RWPE1 (cell line): ENCODE results near the gene SLC34A3.

ENCODE experiments used
- CTCF ChIA-PET: fragments of 350-600 bp; sonication (Branson Sonifier 250); formaldehyde crosslinking; extraction: SDS; loops from one replicate; lab custom pipeline; 2021; lab: Yijun Ruan, JAX
- POLR2A ChIA-PET: fragments of 400-600 bp; formaldehyde crosslinking; extraction: SDS; loops from one replicate; lab custom pipeline; 2020; ENCODE audit warnings: antibody characterized with exemption; ENCODE audit not compliant: low non-redundant PET; lab: Yijun Ruan, JAX
- DNase-seq: peaks from one replicate; pipeline ENCODE4 v3.0.0; 2012; ENCODE audit warnings: low spot score
- H3K27ac ChIP-seq: fragments of 450-650 bp; 2 replicates; pipeline ENCODE4 v1.5.1; 2017
- CTCF ChIP-seq: fragments of 450-650 bp; conservative IDR thresholded peaks from 2 replicates; pipeline ENCODE4 v1.5.1; 2017; ENCODE audit warnings: low read depth, mild to moderate bottlenecking

The SLC34A3 gene

GRCh38 chr9:137247135-137247915, 16.6 kb downstream of the SLC34A3 start:
- no peak for DNase-seq
- POLR2A ChIA-PET, result no interaction called here
- CTCF ChIA-PET, result interaction anchor here (0.5 to 1.0 kb wide), 2 partner anchors 30 to 162 kb away, joined by 3 to 5 read pairs; partner anchors contain the start of gene TOR4A
- TF ChIP-seq CTCF, result no peak
- peak overlapping the region; percentile 11; the same call in 1 of the 2 replicates for H3K27ac ChIP-seq

- TF ChIP-seq CTCF, result no peak
- no peak overlapping the region for H3K27ac ChIP-seq
- CTCF ChIA-PET, result interaction anchor here (1.0 kb wide), 1 partner anchor 29 kb away, joined by 3 read pairs; the partner anchor contains the start of gene TOR4A
- POLR2A ChIA-PET, result no interaction called here
- DNase-seq, result no peak
Measured at GRCh38 chr9:137247916-137248175, 17.1 kb downstream of the SLC34A3 start.

GRCh38 chr9:137250329-137251193, 19.9 kb downstream of the SLC34A3 start:
- ChIA-PET POLR2A (no interaction called here), CTCF (interaction anchor here (1.6 kb wide), 1 partner anchor 14 kb away, joined by 5 read pairs; no protein-coding TSS in a partner anchor)
- peak overlapping the region; percentile 12 for H3K27ac ChIP-seq
- TF ChIP-seq CTCF, result no peak
- no peak for DNase-seq

GRCh38 chr9:137251194-137251461, 20.4 kb downstream of the SLC34A3 start, which contains the start of gene STPG3:
TSS of gene STPG3 (plus strand) at chr9:137251286. CDS start at chr9:137251287, 1 bp downstream.
- no peak for DNase-seq
- H3K27ac ChIP-seq, result peak within 1 kb of the TSS; percentile 12
- ChIA-PET POLR2A (no interaction called here), CTCF (no interaction called here)
- TF ChIP-seq CTCF, result no peak

GRCh38 chr9:137251490-137252268, 21.0 kb downstream of the SLC34A3 start:
- no peak for TF ChIP-seq CTCF
- DNase-seq, result no peak
- ChIA-PET POLR2A (interaction anchor here (0.6 to 1.0 kb wide), 2 partner anchors 7 to 22 kb away, joined by 3 to 7 read pairs; no protein-coding TSS in a partner anchor), CTCF (interaction anchor here (0.5 to 0.6 kb wide), 2 partner anchors 43 to 45 kb away, joined by 4 to 11 read pairs; no protein-coding TSS in a partner anchor)
- H3K27ac ChIP-seq, result peak overlapping the region; percentile 12
